GDM1 (cell line): ENCODE measurements around the gene OR52L1.
"Not testable (repeated sequence)": the region's sequence is repeated elsewhere in the genome, so short reads cannot be mapped to it uniquely, and the experiment has no call there.

Experiments
- DNase-seq: peaks from one replicate; lab custom pipeline; 2025; lab: John Stamatoyannopoulos, UW

OR52L1 gene

DNA sequence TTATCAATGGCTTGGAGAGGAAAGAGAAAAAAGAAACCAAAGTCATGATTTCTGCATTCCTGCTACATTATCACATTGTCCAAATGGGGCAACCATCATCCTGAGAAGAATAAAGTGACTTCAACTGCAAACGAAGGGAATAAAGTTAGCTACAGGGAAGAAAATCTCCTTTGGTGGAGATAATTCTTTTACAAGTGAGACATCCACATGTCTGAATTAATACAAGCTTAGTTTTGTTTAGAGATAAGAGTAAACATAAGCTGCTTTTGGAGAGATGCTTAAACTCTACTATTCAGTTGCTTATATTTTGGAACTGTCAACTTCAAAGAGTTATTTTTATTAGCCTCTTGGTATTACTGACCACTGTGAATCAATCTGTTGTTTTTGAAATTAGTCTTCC, at the start of gene OR52L1:
OR52L1 (minus strand) TSS at position 101 of the 400 bp plus-strand sequence; CDS start at position 46, 55 bp downstream.
- no peak for DNase-seq

- DNase-seq: no peak
Observed at GRCh38 chr11:6030708-6031405, 44.1 kb upstream of the OR52L1 start, which contains the start of gene OR56A1. TSS of gene OR56A1 (minus strand) at chr11:6030758. CDS start at chr11:6027692, 3,066 bp downstream.

GRCh38 chr11:6027501-6027900, 40.7 kb upstream of the OR52L1 start:
- DNase-seq: no peak

- DNase-seq: no peak
Observed at GRCh38 chr11:6025056-6025455, 38.3 kb upstream of the OR52L1 start.

GRCh38 chr11:6022956-6023355, 36.2 kb upstream of the OR52L1 start:
- peak; percentile 0 for DNase-seq

DNA sequence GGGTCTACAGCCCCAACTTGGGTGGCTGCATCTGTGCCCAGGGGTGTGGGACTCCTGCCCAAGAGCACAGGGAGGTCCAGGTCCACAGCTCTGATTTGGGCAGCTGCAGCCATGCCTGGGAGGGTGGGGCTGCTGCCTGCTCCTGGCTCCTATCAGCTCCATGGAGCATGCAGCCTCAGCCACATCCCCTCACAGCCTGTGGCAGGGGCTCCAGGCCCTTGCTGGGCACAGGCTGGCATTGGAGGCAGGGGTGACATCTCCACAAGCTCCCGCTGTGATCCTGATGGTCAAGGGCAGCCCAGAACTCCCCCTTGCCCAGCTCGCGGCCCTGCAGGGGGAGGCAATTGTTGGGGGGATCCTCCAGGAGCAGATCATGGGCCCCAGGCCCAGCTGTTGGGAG, 26.3 kb upstream of the OR52L1 start:
- no peak for DNase-seq

DNA sequence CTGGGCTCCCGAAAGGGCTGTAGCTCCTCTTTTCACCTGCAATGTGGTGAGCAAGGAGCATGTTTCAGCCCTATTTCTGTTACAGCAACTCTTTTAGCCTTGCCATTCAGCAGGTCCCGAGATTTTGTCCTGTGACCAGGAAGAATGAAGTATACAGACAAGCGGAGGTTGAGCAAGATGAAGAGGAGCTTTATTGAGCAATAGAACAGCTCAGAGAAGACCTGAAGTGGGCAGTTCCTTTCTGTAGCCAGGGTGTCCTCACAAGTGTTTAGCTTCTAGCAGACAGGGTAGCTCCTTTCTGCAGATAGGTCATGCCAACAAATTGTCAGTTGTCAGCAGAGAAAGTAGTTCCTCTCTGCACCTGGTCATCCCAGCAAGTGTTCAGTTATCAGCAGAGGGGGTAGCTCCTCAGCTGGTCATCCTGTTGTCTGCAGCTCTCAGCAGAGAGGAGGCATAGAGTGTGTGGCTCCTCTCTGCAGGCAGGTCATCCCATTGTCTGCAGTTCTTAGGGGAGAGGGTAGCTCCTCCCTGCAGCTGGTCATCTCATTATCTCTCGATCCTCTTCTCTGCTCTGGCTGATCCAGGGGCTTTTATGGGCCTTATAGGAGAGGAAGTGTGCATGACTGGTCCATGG, 25.4 kb upstream of the OR52L1 start:
- DNase-seq: no peak

DNA sequence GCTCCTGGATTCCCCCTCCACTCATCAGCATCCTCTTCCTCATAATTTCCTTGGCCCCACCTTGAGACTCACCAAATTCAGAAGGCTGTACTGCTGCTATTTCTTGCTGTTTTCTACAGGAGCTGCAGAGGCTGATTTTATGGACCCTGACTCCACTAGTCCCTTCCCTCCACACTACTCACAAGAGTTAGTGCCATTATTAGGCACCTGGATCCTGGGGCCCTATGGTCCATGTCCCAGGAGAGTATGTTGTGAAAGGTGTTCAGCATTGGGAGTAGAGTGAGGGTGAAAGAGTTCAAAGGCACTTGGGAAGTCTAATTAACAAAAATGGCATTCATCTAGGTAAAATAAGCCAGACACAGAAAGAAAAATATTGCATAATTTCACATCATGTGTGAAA, 20.1 kb upstream of the OR52L1 start, which contains the start of gene OR56A4:
OR56A4 (minus strand) TSS at position 101 of the 400 bp plus-strand sequence. CDS start 3,954 bp downstream, outside the sequence.
- DNase-seq: no peak

DNA sequence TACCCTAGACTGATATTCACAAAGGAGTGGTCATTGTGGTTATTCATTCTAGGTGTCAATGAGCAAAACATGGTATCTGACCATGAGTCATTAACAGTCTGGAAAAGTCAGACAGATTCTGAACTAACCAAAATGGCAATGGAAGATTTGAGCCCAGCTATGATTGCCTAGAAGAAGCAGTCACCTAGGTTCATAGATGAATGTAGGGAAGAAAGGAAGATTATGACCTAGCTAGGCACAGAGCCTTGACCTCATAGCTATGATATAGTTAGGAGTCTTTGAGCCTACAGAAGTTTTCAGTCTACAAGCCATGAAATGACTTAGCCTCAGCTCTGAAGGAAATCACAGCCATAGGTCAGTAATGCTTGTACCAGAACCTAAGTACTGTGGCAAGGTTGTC, 19.6 kb upstream of the OR52L1 start:
- no peak for DNase-seq

DNA sequence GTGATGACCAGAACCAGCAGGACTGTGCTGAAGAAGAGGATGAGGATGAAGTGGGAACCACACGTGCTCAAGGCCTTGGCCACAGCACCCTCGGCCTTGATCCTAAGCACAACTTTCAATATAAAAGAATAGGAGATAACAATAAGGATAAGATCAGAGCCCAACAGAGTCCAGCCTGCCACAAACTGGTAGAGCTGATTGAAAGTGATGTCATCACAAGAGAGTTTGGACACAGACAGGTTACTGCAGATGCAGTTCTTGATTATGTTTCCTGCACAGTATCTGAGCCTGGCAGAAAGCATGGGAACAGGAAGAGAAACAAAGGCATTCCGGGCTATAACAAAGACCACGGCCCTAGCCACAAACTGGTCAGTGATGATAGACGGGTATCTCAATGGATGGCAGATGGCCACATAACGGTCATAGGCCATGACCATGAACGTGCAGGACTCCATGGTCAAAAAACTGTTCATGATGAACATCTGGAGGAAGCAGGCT, 15.5 kb upstream of the OR52L1 start:
- no peak for DNase-seq

- no peak for DNase-seq
Observed at GRCh38 chr11:5994791-5995190, 8.0 kb upstream of the OR52L1 start.

GRCh38 chr11:5992604-5993251, 5.9 kb upstream of the OR52L1 start:
- no peak for DNase-seq

DNA sequence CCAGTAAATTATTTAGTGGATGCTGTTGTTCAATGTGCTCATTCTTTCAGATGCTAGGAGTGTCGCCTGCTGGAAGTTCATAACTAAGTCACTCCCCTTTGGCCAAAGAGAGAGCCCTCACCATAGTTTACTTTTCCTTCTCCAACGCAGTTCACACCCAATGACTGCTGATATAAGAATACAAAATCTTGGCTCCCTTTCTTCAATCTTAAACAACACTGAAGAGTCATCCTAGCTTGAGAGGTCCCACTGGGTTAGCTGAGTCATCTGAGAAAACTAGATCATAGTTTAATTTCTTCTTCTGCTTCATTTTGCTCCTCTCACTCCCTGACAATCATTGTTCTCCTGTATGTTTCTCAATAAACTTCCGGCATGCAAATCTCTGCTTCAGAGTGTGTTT, 5.4 kb upstream of the OR52L1 start:
- no peak for DNase-seq

DNA sequence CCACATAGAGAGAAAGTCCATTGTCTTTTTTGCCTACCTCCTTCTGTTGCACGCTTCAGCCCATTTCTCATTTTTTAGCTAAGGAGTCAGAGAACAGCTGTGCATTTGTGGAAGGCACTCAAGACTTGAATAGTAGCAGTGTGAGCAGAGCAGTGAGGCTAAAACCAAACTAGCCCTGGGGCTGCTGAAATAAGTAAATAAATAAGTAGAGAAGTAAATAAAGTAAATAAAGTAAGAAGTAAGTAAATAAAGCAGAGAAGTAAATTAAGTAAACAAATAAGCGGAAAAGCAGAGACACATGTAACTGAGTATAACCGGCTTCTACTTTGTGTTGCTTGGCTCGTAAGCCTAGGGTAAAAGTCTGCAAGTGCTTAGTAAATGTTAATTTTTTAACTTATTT, 2.4 kb upstream of the OR52L1 start:
- no peak for DNase-seq

DNA sequence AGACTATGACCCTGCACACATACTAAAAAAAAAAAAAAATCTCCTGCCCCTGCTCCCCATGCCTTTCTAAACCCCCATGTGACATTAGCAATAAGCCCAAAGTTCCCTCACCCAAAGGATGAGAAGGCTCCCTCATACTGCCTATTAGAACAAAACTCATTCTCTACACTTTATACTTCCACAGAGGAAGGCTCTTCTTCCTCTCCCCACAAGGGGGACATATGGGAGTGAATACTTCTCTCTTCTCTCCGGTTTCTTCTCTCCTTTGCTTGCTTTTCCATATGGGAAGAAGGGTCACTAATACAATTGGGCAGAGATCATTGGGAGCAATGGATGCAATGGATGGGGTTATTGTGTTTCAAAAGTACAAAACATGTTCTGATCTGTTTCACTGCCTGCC, 3.3 kb downstream of the OR52L1 start:
- no peak for DNase-seq

DNA sequence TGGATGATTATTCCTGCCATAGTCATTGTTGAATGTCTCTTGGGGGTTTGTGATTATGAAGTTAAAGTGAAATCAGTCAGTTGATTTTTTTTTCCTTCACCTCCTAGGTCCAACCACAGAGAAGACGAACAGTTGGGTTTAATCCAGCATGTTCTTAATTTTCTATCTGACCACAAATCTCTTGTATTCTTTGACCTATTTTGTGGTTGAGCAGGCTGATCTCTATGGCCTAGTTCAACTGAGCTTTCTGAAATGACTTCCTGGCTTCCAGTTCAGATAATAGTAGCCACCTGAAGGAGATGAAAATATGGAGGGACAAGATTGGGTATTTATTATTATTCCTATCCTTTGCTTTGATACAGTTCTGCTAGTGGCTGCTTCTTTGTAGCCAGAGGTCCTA, 13.3 kb downstream of the OR52L1 start:
- DNase-seq: no peak

DNA sequence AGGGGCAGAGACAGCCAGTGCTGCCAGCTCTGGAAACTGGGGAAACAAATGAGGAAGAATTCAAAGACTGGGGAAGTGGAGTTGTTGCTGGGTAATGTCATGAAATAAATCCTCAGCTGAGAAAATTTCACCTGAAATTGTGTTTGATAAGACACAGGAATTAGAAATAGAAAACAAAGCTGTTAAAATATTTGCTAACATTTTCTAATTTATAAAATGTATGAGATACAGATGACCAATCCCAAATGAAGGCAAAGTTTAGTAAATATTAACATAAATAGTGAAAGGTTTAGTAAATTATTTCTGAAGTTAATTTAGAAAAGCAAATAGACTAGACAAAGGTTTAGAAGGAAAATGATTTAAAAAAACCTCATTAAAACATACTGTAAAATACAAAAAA, 18.4 kb downstream of the OR52L1 start, which contains the start of gene OR56A5:
OR56A5 (minus strand) TSS at position 101 of the 400 bp plus-strand sequence; CDS start at position 101, 0 bp downstream.
- DNase-seq: no peak

GRCh38 chr11:5967708-5968107, 19.1 kb downstream of the OR52L1 start:
- no peak for DNase-seq

- no peak for DNase-seq
Observed at GRCh38 chr11:5966958-5967357, 19.8 kb downstream of the OR52L1 start.

DNA sequence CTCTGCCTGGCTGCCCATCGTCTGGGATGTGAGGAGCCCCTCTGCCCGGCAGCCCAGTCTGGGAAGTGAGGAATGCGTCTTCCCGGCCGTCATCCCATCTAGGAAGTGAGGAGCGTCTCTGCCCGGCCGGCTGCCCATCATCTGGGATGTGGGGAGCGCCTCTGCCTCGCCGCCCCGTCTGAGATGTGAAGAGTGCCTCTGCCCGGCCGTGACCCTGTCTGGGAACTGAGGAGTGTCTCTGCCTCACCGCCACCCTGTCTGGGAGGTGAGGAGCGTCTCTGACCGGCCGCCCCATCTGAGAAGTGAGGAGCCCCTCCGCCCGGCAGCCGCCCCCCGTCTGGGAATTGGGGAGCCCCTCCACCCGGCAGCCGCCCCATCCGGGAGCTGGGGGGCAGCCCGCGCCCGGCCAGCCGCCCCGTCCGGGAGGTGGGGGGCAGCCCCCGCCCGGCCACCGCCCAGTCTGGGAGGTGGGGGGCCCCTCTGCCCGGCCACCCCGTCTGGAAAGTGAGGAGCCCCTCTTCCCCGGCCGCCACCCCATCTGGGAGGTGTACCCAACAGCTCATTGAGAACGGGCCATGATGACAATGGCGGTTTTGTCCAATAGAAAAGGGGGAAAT, 26.0 kb downstream of the OR52L1 start:
- DNase-seq: not testable (repeated sequence)

GRCh38 chr11:5955586-5955985, 31.2 kb downstream of the OR52L1 start:
- no peak for DNase-seq

DNA sequence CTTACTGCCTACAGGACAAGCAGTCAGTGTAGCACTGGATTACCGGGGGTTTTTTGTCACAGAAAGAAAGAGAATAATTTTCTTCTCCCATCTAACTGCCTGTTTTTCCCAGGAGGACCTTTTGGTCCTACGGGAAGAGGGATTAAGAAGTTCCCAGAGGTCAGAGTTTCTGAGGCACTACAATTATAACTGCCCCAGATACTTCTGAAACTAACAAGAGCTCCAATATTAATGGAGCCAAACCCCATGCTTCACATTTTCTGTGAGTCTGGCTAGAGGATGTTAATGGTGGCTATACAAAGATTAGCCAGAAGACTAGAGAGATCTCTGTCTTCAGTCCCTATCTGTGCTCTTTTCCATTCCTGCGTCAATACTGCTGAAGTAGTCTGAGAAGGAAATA, 44.8 kb downstream of the OR52L1 start, which contains the start of gene OR56A3:
OR56A3 (plus strand) TSS at position 301 of the 400 bp plus-strand sequence. CDS start 5,096 bp downstream, outside the sequence.
- DNase-seq: no peak
